Mucosa of stomach (tissue), 1 donor: Measurements from ENCODE around the gene SLC22A7.
"Not testable (repeated sequence)": the region's sequence is repeated elsewhere in the genome, so short reads cannot be mapped to it uniquely, and the experiment has no call there.

Experiments used
- H3K27me3 ChIP-seq: one replicate; pipeline ENCODE4 v1.7.0; 2013; ENCODE audit warnings: mild to moderate bottlenecking, low read length; ENCODE audit not compliant: control insufficient read depth, insufficient read depth
- H3K36me3 ChIP-seq: one replicate; pipeline ENCODE4 v1.7.0; 2013; ENCODE audit warnings: low read length; ENCODE audit not compliant: control insufficient read depth, insufficient read depth
- H3K4me1 ChIP-seq: one replicate; pipeline ENCODE4 v1.7.0; 2013; ENCODE audit warnings: mild to moderate bottlenecking, low read length; ENCODE audit not compliant: control insufficient read depth, insufficient read depth
- H3K4me3 ChIP-seq: one replicate; pipeline ENCODE4 v1.7.0; 2013; ENCODE audit warnings: low read length
- H3K9ac ChIP-seq: one replicate; pipeline ENCODE4 v1.7.0; 2013; ENCODE audit warnings: mild to moderate bottlenecking, low read length, moderate library complexity
- H3K9me3 ChIP-seq: one replicate; pipeline ENCODE4 v1.7.0; 2013; ENCODE audit warnings: mild to moderate bottlenecking, low read length, moderate library complexity; ENCODE audit not compliant: control insufficient read depth
- donor health status: Pancreatic carcinoma.

SLC22A7 gene

DNA sequence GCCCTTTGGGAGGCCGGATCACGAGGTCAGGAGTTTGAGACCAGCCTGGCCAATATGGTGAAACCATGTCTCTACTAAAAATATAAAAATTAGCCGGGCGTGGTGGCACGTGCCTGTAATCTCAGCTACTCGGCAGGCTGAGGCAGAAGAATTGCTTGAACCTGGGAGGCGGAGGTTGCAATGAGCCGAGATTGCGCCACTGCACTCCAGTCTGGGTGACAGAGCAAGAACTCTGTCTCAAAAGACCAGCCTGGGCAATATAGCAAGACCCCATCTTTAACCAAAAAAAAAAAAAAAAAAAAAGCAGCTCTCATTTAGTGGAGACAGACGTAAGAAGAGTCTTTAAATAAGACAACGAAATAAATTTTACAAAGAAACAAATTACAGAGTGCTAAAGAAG, 48.2 kb downstream of the SLC22A7 start:
- not testable (repeated sequence) for H3K4me1 ChIP-seq, H3K36me3 ChIP-seq, H3K27me3 ChIP-seq, H3K9ac ChIP-seq, H3K9me3 ChIP-seq, H3K4me3 ChIP-seq

GRCh38 chr6:43347021-43347420, 49.0 kb downstream of the SLC22A7 start:
- Histone ChIP-seq H3K4me3 (no peak overlapping the region), H3K9ac (no peak overlapping the region), H3K9me3 (no peaks in the 10 kb centered on the region), H3K27me3 (no peaks in the 10 kb centered on the region), H3K4me1 (no peaks in the 10 kb centered on the region), H3K36me3 (no peaks in the 10 kb centered on the region)

GRCh38 chr6:43347444-43347843, 49.4 kb downstream of the SLC22A7 start:
- Histone ChIP-seq H3K4me1 (no peaks in the 10 kb centered on the region), H3K27me3 (no peaks in the 10 kb centered on the region), H3K4me3 (no peak overlapping the region), H3K36me3 (no peaks in the 10 kb centered on the region), H3K9ac (no peak overlapping the region), H3K9me3 (no peaks in the 10 kb centered on the region)

DNA sequence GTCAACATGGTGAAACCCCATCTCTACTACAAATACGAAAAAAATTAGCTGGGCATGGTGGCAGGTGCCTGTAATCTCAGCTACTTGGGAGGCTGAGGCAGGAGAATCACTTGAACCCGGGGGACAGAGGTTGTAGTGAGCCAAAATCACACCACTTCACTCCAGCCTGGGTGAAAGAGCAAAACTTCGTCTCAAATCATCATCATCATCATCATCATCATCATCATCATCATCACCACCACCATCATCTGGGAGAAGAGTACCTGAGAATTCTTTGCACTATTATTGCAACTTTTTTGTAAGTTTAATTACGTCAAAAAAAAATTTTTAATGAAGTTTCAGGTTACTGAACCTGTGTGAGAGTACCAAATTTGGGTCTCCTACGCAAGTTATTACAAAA, 53.9 kb downstream of the SLC22A7 start:
- H3K9me3 ChIP-seq, H3K4me3 ChIP-seq, H3K9ac ChIP-seq, H3K4me1 ChIP-seq, H3K27me3 ChIP-seq: not testable (repeated sequence)
- H3K36me3 ChIP-seq = peaks cover 14% of the 10 kb centered on the region
